Stomach (tissue), 9 donors: ENCODE results near the gene MEGF10. TPM values are rescaled to one million over a fixed set of nuclear protein-coding genes. Genes with fewer than 3 reads are reported as not detected.

Experiments
- DNase-seq, 2 donors: peaks; one replicate each; pipeline versions ENCODE4 v3.0.0 to v3.0.0-alpha.2; 2013 to 2019
- H3K27ac ChIP-seq, 5 donors: fragments of 200-600 bp in 4 of 5; sonication (generic) in 4 of 5; one replicate each; pipeline ENCODE4 v1.5.1; 2013 to 2019; ENCODE audit warnings: mild to moderate bottlenecking in 1 of 5, moderate library complexity in 1 of 5
- H3K27me3 ChIP-seq, 3 donors: fragments of 200-600 bp; sonication (generic); one replicate each; pipeline ENCODE4 v1.5.1; 2017 to 2019; ENCODE audit warnings: mixed run types in 1 of 3
- H3K36me3 ChIP-seq, 4 donors: fragments of 200-600 bp; sonication (generic); 1 replicate in 3 of 4; 2 replicates in 1 of 4; pipeline ENCODE4 v1.5.1; 2016 to 2019
- H3K4me1 ChIP-seq, 4 donors: fragments of 200-600 bp; sonication (generic); one replicate each; pipeline ENCODE4 v1.5.1; 2016 to 2019
- H3K4me3 ChIP-seq, 4 donors: fragments of 200-600 bp; sonication (generic) in 3 of 4; one replicate each; pipeline ENCODE4 v1.5.1; 2016 to 2019; ENCODE audit warnings: mild to moderate bottlenecking in 1 of 4
- H3K9me3 ChIP-seq, 4 donors: fragments of 200-600 bp; sonication (generic); one replicate each; pipeline ENCODE4 v1.5.1; 2016 to 2019
- CTCF ChIP-seq, 7 experiments: fragments of 450-650 bp in 4 of 7; fragments of 200-600 bp in 3 of 7; sonication (generic) in 3 of 7; IDR thresholded peaks; one replicate each; pipeline ENCODE4 v1.5.1; 2016 to 2019; ENCODE audit warnings: antibody characterized with exemption in 7 of 7, control low read depth in 2 of 7, mild to moderate bottlenecking in 1 of 7
- EP300 ChIP-seq: sonication (generic); formaldehyde crosslinking; IDR thresholded peaks from one replicate; pipeline ENCODE4 v1.6.1; 2017; ENCODE audit warnings: antibody characterized with exemption
- POLR2A ChIP-seq, 4 donors: fragments of 450-650 bp; IDR thresholded peaks; one replicate each; pipeline ENCODE4 v1.6.1; 2016; ENCODE audit warnings: antibody characterized with exemption in 4 of 4, control low read depth in 2 of 4, mild to moderate bottlenecking in 1 of 4, moderate library complexity in 1 of 4
- POLR2AphosphoS5 ChIP-seq, 3 donors: sonication (generic); formaldehyde crosslinking; IDR thresholded peaks; one replicate each; pipeline ENCODE4 v1.6.1; 2016; ENCODE audit warnings: antibody characterized with exemption in 3 of 3
- WGBS, 5 donors: extraction: QIAGEN DNeasy Blood & Tissue Kit in 3 of 5; methylation state at CpG; one replicate each; pipeline versions ENCODE4 v1.1.5 to v1.1.7; 2013 to 2018; 5-methylcytosine and 5-hydroxymethylcytosine counted together
- intact Hi-C: fragments of 100-400 bp; cut with DNase I; formaldehyde crosslinking; loops from one replicate; pipeline ENCODE4 v1.15.1; 2023; ENCODE audit warnings: low total_unique reads
- polyA plus RNA-seq, 3 donors: library from polyadenylated mRNA; stranded (reverse); fragments of 200-250 nt; gene quantifications; one replicate each; pipeline ENCODE4 v1.2.3, GENCODE V29; 2013
- total RNA-seq, 5 donors: library from RNA; depleted of rRNA; stranded (reverse); fragments of >200 nt; gene quantifications; one replicate each; pipeline versions ENCODE4 v1.1.0 to v1.2.3, GENCODE V29; 2014 to 2016
- donor health status: healthy with polysubstance abuse.
- donor health status: Bipolar disorder and iron deficiency.
- donor health status: healthy.

MEGF10 gene
- total and polyA plus RNA-seq, 8 donors, result under 0.01 to 2.0 (median 0.05) TPM; not detected in 5

GRCh38 chr5:127292030-127292735 is 1.6 kb downstream of the MEGF10 start:
- no peak overlapping the region for H3K4me3 ChIP-seq
- H3K4me1 ChIP-seq, result peaks cover 4 to 14% (median 12%) of the 10 kb centered on the region in 4 donors
- intact Hi-C loops, result no loop called here
- H3K9me3 ChIP-seq, result peaks cover 0 to 8% (median 3%) of the 10 kb centered on the region in 4 donors
- no peak overlapping the region for H3K27ac ChIP-seq
- TF ChIP-seq POLR2A (IDR thresholded peaks at IDR 0.05) (no peak), EP300 (no peak), CTCF (IDR thresholded peaks at IDR 0.05) (no peak), POLR2AphosphoS5 (IDR thresholded peaks at IDR 0.05) (no peak)
- DNase-seq, result no peak
- H3K27me3 ChIP-seq, result peaks cover 0 to 53% (median 16%) of the 10 kb centered on the region in 3 donors
- 70 to 83% (median 81%) methylated on average over 2 of the region's 2 CpGs for WGBS, 5 donors
- no peaks in the 10 kb centered on the region for H3K36me3 ChIP-seq

DNA sequence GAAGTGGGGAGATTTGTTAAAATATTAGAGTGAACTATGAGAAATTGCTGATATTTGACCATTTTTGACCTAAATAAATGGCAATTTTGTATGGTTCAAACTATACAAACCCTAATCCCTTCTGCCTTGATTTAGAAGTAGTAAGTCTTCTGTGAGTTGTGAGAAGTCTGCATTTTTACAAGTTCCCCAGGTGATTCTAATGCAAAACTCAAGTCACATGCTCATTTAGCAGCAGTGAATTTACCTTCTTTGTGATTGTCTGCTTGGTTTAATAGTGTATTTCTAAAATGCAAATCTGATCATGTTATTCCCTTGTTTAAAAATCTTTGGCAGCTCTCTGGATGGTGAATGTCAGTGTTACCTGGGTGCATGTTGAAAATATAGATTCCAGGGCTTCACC is 2.8 kb downstream of the MEGF10 start:
- H3K27me3 ChIP-seq, result peaks cover 0 to 53% (median 16%) of the 10 kb centered on the region in 3 donors
- peaks cover 4 to 14% (median 12%) of the 10 kb centered on the region in 4 donors for H3K4me1 ChIP-seq
- intact Hi-C loops, result no loop called here
- no peak for TF ChIP-seq CTCF (IDR thresholded peaks at IDR 0.05)
- no peak for TF ChIP-seq POLR2A (IDR thresholded peaks at IDR 0.05)
- no peak for TF ChIP-seq POLR2AphosphoS5 (IDR thresholded peaks at IDR 0.05)
- no peak for TF ChIP-seq EP300
- DNase-seq, result no peak
- H3K9me3 ChIP-seq, result peaks cover 0 to 8% (median 2%) of the 10 kb centered on the region in 4 donors
- H3K4me3 ChIP-seq, result no peak overlapping the region
- H3K27ac ChIP-seq, result no peak overlapping the region
- H3K36me3 ChIP-seq, result no peaks in the 10 kb centered on the region

DNA sequence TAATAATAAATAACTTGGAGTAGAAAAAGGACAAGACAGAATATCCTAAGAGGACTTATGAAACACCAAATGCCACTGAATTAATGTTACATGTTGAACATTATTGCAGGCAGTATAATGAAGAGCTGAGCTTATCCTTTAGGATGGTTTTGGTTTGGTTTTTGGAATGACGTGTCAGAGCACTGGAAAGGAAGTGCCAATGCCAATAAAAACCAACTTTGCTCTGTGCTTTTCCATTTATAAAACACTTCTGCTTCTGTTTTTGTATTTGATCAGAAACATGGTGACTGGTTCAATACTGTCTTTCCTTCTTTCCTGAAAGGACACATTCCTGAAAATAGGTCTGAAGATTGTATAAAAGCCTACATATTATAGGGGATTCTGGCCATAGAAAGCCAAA is 4.2 kb downstream of the MEGF10 start:
- Histone ChIP-seq H3K27ac (no peak overlapping the region), H3K4me1 (peaks cover 4 to 14% (median 12%) of the 10 kb centered on the region in 4 donors), H3K36me3 (no peaks in the 10 kb centered on the region), H3K9me3 (no peaks in the 10 kb centered on the region), H3K4me3 (no peak overlapping the region), H3K27me3 (peaks cover 0 to 41% (median 16%) of the 10 kb centered on the region in 3 donors)
- intact Hi-C loops, result no loop called here
- TF ChIP-seq CTCF (IDR thresholded peaks at IDR 0.05) (no peak), EP300 (no peak), POLR2A (IDR thresholded peaks at IDR 0.05) (no peak), POLR2AphosphoS5 (IDR thresholded peaks at IDR 0.05) (no peak)
- DNase-seq, result no peak
- 74 to 90% (median 85%) methylated on average over 1 of the region's 1 CpG for WGBS, 5 donors

DNA sequence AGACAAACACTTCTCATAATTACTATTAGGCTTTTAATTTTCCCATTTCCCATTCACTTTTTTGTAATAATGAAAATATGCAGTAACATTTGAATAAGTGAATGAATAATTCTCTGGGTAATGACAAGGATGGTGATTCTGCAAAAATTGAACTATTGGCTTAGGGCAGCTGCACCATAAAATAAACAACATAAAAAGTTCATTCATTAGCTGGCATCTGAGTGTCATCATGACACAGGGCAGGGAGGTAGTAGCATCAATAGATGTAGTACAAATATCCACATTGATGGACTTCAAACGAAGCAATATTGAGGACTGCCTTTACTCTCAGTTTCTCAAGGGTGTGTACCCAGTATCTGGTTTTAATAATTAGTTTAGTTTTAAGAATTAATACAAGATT is 4.9 kb downstream of the MEGF10 start:
- 53 to 81% (median 66%) methylated on average over 1 of the region's 1 CpG for WGBS, 5 donors
- Histone ChIP-seq H3K27ac (no peak overlapping the region), H3K4me1 (peaks cover 3 to 8% (median 6%) of the 10 kb centered on the region in 4 donors), H3K9me3 (no peaks in the 10 kb centered on the region), H3K36me3 (no peaks in the 10 kb centered on the region), H3K4me3 (no peak overlapping the region), H3K27me3 (peaks cover 0 to 35% (median 11%) of the 10 kb centered on the region in 3 donors)
- no peak for TF ChIP-seq CTCF (IDR thresholded peaks at IDR 0.05)
- TF ChIP-seq POLR2A (IDR thresholded peaks at IDR 0.05), result no peak
- no peak for TF ChIP-seq POLR2AphosphoS5 (IDR thresholded peaks at IDR 0.05)
- no peak for TF ChIP-seq EP300
- no peak for DNase-seq
- intact Hi-C loops, result no loop called here
